HepG2 (cell line): ENCODE measurements around the gene FCHSD1. TPM values are rescaled to one million over a fixed set of nuclear protein-coding genes. Genes with fewer than 3 reads are reported as not detected.

Experiments used
- HDAC1 ChIP-seq: sonication (generic); formaldehyde crosslinking; IDR thresholded peaks from 2 replicates; pipeline ENCODE4 v1.5.1; 2020; ENCODE audit warnings: mild to moderate bottlenecking, missing genetic modification reagents
- MAFG ChIP-seq: sonication (generic); formaldehyde crosslinking; IDR thresholded peaks from 2 replicates; pipeline ENCODE4 v1.5.1; 2020; ENCODE audit warnings: mild to moderate bottlenecking, missing genetic modification reagents
- NCOA2 ChIP-seq: sonication (generic); formaldehyde crosslinking; IDR thresholded peaks from 2 replicates; pipeline ENCODE4 v1.8.0; 2022; ENCODE audit warnings: inconsistent platforms
- RBAK ChIP-seq: sonication (generic); formaldehyde crosslinking; IDR thresholded peaks from 2 replicates; pipeline ENCODE4 v1.5.1; 2020; ENCODE audit warnings: mild to moderate bottlenecking, missing genetic modification reagents
- RBFOX2 ChIP-seq: fragments of 200-400 bp; formaldehyde crosslinking; IDR thresholded peaks from 2 replicates; pipeline ENCODE4 v1.6.1; 2017; ENCODE audit warnings: low read depth, mild to moderate bottlenecking, low read length
- SMAD9 ChIP-seq: sonication (generic); formaldehyde crosslinking; IDR thresholded peaks from 2 replicates; pipeline ENCODE4 v1.5.1; 2020; ENCODE audit warnings: mild to moderate bottlenecking, missing genetic modification reagents
- TAF15 ChIP-seq: fragments of 200-400 bp; formaldehyde crosslinking; IDR thresholded peaks from one replicate; pipeline ENCODE4 v1.6.1; 2018; ENCODE audit warnings: mild to moderate bottlenecking, low read depth, low read length; ENCODE audit not compliant: poor library complexity, severe bottlenecking
- TEAD3 ChIP-seq: optimal IDR thresholded peaks from 2 replicates; pipeline ENCODE3; 2016; ENCODE audit warnings: borderline replicate concordance
- TSC22D2 ChIP-seq: sonication (generic); formaldehyde crosslinking; IDR thresholded peaks from 2 replicates; pipeline ENCODE4 v1.5.1; 2020; ENCODE audit warnings: missing genetic modification reagents, mild to moderate bottlenecking, borderline replicate concordance
- ZFP62 ChIP-seq: sonication (generic); formaldehyde crosslinking; IDR thresholded peaks from 2 replicates; pipeline ENCODE4 v1.4.0; 2020; ENCODE audit warnings: missing genetic modification reagents
- ZNF354B ChIP-seq: sonication (generic); formaldehyde crosslinking; IDR thresholded peaks from 2 replicates; pipeline ENCODE4 v1.8.0; 2022; ENCODE audit warnings: mild to moderate bottlenecking, missing genetic modification reagents
- ZNF383 ChIP-seq: sonication (generic); formaldehyde crosslinking; IDR thresholded peaks from 2 replicates; pipeline ENCODE4 v1.4.0; 2020; ENCODE audit warnings: missing genetic modification reagents, mild to moderate bottlenecking, borderline replicate concordance
- ZNF724P ChIP-seq: sonication (generic); formaldehyde crosslinking; IDR thresholded peaks from 2 replicates; pipeline ENCODE4 v1.8.0; 2022; ENCODE audit warnings: missing genetic modification reagents, borderline replicate concordance
- ZNF879 ChIP-seq: sonication (generic); formaldehyde crosslinking; IDR thresholded peaks from 2 replicates; pipeline ENCODE4 v1.8.1; 2023; ENCODE audit warnings: missing genetic modification reagents
- ZSCAN12 ChIP-seq: sonication (generic); formaldehyde crosslinking; IDR thresholded peaks from 2 replicates; pipeline ENCODE4 v1.9.0; 2021; ENCODE audit warnings: mild to moderate bottlenecking, missing genetic modification reagents
- polyA plus RNA-seq, 8 experiments: library from polyadenylated mRNA; depleted of rRNA in 3 of 8; stranded (reverse) in 7 of 8; unstranded in 1 of 8; fragments of >200 nt; fragmentation: Illumina TruSeq in 4 of 8; extraction: Trizol in 4 of 8; gene quantifications; 2 replicates each; pipeline versions ENCODE4 v1.2.1 to v1.2.3, GENCODE V29; 2011 to 2016; ENCODE audit warnings: low read depth in 4 of 8, missing spikeins in 1 of 8, mixed read lengths in 1 of 8; ENCODE audit not compliant: insufficient read depth in 1 of 8
- total RNA-seq, 5 experiments: library from RNA; depleted of rRNA; stranded (reverse); fragments of >200 nt; fragmentation: Illumina TruSeq; extraction: Trizol; gene quantifications; 2 replicates each; pipeline ENCODE4 v1.2.3, GENCODE V29; 2016; ENCODE audit warnings: low read depth in 1 of 5
- TF ChIP-seq, protein P1 (sequence below), 2 experiments: IDR thresholded peaks; 2 replicates each; pipeline ENCODE4 v1.6.1; 2011 to 2012; ENCODE audit warnings: low read length in 2 of 2, borderline replicate concordance in 1 of 2, low read depth in 1 of 2, mild to moderate bottlenecking in 1 of 2, moderate library complexity in 1 of 2
- TF ChIP-seq, protein P2 (sequence below): sonication (generic); formaldehyde crosslinking; IDR thresholded peaks from 2 replicates; pipeline ENCODE4 v1.4.0; 2020; ENCODE audit warnings: low read depth, missing genetic modification reagents
- TF ChIP-seq, protein P3 (sequence below): IDR thresholded peaks from 2 replicates; pipeline ENCODE4 v1.6.1; 2018; ENCODE audit warnings: missing genetic modification reagents, mild to moderate bottlenecking, missing compliant biosample characterization
- TF ChIP-seq, protein P4 (sequence below), 2 experiments: sonication (generic) in 1 of 2; formaldehyde crosslinking in 1 of 2; IDR thresholded peaks; 2 replicates each; pipeline versions ENCODE4 v1.4.0 to v1.6.1; 2018 to 2020; ENCODE audit warnings: missing genetic modification reagents in 2 of 2, borderline replicate concordance in 1 of 2, low read depth in 1 of 2, mild to moderate bottlenecking in 1 of 2, missing biosample characterization in 1 of 2

Gene FCHSD1
- total and polyA plus RNA-seq, 2 of the 13 experiments (the other 11 are each of a cell fraction or from before 2014, with no cell fraction given): 5.5 to 15.4 TPM

DNA sequence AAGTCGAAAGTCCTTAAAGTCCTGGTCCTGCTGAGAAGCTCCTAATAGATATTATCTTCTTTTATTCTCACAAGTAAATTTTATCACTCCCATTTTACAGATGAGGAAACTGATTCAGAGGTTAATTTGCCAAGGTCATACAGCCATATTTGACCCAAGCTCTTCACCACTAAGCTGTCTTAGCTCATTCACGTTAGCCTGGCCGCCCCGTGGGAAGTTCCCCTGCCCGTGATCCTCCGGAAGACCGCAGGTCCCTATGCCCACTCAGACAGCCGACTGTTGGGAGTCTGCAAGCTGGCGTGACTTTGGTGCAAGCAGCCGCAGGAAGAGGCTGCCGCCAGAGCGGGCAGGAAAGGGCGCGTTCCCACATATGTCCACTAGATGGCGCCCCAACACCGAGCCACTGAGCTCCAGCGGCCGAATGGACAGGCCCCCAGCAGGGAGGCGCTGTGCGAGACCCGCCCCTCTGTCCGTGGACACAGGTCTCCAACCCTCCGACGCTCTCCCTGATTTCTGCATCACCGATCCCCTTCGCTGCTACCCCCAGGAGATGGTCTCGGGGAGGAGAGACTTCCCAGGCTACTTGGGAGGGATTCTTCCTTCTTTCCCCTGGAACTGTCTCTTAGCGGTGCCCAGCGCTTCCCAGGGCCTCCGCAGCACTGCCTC lies 40.8 kb upstream of the FCHSD1 start (continued):
- TF ChIP-seq, protein P1, sequence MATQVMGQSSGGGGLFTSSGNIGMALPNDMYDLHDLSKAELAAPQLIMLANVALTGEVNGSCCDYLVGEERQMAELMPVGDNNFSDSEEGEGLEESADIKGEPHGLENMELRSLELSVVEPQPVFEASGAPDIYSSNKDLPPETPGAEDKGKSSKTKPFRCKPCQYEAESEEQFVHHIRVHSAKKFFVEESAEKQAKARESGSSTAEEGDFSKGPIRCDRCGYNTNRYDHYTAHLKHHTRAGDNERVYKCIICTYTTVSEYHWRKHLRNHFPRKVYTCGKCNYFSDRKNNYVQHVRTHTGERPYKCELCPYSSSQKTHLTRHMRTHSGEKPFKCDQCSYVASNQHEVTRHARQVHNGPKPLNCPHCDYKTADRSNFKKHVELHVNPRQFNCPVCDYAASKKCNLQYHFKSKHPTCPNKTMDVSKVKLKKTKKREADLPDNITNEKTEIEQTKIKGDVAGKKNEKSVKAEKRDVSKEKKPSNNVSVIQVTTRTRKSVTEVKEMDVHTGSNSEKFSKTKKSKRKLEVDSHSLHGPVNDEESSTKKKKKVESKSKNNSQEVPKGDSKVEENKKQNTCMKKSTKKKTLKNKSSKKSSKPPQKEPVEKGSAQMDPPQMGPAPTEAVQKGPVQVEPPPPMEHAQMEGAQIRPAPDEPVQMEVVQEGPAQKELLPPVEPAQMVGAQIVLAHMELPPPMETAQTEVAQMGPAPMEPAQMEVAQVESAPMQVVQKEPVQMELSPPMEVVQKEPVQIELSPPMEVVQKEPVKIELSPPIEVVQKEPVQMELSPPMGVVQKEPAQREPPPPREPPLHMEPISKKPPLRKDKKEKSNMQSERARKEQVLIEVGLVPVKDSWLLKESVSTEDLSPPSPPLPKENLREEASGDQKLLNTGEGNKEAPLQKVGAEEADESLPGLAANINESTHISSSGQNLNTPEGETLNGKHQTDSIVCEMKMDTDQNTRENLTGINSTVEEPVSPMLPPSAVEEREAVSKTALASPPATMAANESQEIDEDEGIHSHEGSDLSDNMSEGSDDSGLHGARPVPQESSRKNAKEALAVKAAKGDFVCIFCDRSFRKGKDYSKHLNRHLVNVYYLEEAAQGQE (IDR thresholded peaks at IDR 0.05; ENCODE audit: borderline replicate concordance in 1 of 2, low read depth in 1 of 2, low read length in 2 of 2): no peak
- TF ChIP-seq ZSCAN12 (CRISPR knock-in tag) (no peak), SMAD9 (CRISPR knock-in tag) (no peak), TEAD3 (CRISPR knock-in tag) (peak; percentile 51), NCOA2 (CRISPR knock-in tag) (no peak), TAF15 (no peak), ZNF724P (CRISPR knock-in tag) (no peak), ZFP62 (CRISPR knock-in tag) (no peak), RBFOX2 (no peak), HDAC1 (CRISPR knock-in tag) (0 out of 2 replicates have a peak, but pooled peaks have one; percentile 19), ZNF354B (CRISPR knock-in tag) (no peak), RBAK (CRISPR knock-in tag) (no peak), TSC22D2 (no peak), ZNF383 (CRISPR knock-in tag) (no peak), MAFG (CRISPR knock-in tag) (no peak), ZNF879 (CRISPR knock-in tag) (no peak)
- TF ChIP-seq, protein P2, sequence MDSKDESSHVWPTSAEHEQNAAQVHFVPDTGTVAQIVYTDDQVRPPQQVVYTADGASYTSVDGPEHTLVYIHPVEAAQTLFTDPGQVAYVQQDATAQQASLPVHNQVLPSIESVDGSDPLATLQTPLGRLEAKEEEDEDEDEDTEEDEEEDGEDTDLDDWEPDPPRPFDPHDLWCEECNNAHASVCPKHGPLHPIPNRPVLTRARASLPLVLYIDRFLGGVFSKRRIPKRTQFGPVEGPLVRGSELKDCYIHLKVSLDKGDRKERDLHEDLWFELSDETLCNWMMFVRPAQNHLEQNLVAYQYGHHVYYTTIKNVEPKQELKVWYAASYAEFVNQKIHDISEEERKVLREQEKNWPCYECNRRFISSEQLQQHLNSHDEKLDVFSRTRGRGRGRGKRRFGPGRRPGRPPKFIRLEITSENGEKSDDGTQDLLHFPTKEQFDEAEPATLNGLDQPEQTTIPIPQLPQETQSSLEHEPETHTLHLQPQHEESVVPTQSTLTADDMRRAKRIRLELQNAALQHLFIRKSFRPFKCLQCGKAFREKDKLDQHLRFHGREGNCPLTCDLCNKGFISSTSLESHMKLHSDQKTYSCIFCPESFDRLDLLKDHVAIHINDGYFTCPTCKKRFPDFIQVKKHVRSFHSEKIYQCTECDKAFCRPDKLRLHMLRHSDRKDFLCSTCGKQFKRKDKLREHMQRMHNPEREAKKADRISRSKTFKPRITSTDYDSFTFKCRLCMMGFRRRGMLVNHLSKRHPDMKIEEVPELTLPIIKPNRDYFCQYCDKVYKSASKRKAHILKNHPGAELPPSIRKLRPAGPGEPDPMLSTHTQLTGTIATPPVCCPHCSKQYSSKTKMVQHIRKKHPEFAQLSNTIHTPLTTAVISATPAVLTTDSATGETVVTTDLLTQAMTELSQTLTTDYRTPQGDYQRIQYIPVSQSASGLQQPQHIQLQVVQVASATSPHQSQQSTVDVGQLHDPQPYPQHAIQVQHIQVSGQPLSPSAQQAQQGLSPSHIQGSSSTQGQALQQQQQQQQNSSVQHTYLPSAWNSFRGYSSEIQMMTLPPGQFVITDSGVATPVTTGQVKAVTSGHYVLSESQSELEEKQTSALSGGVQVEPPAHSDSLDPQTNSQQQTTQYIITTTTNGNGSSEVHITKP (CRISPR knock-in tag): no peak
- TF ChIP-seq, protein P3, sequence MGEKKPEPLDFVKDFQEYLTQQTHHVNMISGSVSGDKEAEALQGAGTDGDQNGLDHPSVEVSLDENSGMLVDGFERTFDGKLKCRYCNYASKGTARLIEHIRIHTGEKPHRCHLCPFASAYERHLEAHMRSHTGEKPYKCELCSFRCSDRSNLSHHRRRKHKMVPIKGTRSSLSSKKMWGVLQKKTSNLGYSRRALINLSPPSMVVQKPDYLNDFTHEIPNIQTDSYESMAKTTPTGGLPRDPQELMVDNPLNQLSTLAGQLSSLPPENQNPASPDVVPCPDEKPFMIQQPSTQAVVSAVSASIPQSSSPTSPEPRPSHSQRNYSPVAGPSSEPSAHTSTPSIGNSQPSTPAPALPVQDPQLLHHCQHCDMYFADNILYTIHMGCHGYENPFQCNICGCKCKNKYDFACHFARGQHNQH (CRISPR knock-in tag): no peak
- TF ChIP-seq, protein P4, sequence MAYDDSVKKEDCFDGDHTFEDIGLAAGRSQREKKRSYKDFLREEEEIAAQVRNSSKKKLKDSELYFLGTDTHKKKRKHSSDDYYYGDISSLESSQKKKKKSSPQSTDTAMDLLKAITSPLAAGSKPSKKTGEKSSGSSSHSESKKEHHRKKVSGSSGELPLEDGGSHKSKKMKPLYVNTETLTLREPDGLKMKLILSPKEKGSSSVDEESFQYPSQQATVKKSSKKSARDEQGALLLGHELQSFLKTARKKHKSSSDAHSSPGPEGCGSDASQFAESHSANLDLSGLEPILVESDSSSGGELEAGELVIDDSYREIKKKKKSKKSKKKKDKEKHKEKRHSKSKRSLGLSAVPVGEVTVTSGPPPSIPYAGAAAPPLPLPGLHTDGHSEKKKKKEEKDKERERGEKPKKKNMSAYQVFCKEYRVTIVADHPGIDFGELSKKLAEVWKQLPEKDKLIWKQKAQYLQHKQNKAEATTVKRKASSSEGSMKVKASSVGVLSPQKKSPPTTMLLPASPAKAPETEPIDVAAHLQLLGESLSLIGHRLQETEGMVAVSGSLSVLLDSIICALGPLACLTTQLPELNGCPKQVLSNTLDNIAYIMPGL (CRISPR knock-in tag; IDR thresholded peaks at IDR 0.05; ENCODE audit: borderline replicate concordance in 1 of 2, low read depth in 1 of 2): peak; percentile 40 to 77; a peak in 1 of 4 replicates
